Colon (tissue), 2 donors: ENCODE measurements around the gene METAP1D.
A peak's percentile ranks its signal among the peaks of the same experiment; 100 is the strongest.
"Not testable (repeated sequence)": the region's sequence is repeated elsewhere in the genome, so short reads cannot be mapped to it uniquely, and the experiment has no call there.

ENCODE experiments used
- FAIRE-seq: peaks from 2 replicates; lab custom pipeline; 2012; peaks lifted over from hg19 to GRCh38; lab: Jason Lieb, UNC
- donor health status: control.
- donor health status: control.

Gene METAP1D

DNA sequence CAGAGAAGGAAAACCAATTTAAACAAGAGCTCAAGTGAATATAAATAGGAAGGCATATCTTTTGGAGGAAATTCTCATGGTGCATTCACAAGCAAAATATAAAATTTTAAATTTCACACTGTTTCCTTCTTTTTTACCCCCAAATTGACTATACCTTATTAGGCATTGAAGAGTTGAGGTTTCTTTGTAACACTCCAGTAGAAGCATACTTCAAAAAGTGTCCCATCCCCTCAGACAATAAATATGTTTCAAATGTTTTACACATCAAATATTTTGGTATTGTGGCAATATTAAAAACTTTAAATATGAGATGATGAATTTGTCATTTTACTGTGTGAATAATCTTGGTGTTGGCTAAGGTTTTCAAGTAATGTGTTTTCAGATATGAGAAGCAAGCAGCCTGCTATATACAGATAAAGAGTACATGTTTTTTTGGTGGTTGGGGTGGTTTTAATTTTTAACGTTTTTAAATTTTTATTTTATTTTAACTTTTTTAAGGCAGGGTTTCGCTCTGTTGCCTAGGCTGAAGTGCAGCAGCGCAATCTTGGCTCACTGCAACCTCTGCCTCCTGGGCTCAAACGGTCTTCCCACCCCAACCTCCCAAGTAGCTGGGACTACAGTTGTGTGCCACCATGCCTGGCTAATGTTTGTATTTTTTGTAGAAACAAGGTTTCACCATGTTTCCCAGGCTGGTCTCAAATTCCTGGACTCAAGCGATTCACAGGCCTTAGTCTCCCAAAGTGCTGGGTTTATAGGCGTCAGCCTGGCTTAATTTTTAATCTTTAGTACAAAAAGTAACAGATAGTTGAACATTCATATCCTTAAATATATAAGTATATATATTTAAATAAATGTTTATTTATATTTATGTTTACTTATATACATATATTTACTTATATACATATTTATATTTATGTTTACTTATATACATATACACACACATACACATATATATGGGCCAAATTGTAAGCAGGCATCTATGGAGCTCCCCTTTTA is 49.1 kb downstream of the METAP1D start:
- FAIRE-seq: peak; percentile 21

DNA sequence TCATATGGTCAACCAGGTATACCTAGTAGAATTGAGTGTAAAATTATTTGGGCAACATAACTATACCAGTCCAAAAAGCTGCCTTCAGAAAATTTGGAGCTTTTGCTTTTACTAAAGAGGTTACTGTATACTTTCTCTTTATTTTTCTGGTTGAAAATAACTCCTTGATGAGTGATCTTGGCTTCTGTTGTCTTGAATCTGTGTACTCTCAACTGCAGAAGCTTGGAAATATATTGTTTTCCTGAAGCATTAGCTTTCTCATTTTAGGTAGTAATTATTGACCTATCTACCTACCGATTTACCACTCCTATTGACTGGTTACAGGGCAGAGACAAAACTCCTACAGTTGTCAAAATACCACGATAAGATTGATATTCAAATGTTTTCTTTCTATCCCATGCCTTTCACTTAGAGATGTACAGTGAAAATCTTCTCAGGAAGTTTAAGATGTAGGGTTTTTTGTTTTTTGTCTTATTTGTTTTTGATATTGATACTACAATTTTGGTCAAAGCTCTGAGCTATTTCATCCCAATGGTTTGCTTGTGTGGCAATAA is 49.9 kb downstream of the METAP1D start:
- FAIRE-seq: no peak

DNA sequence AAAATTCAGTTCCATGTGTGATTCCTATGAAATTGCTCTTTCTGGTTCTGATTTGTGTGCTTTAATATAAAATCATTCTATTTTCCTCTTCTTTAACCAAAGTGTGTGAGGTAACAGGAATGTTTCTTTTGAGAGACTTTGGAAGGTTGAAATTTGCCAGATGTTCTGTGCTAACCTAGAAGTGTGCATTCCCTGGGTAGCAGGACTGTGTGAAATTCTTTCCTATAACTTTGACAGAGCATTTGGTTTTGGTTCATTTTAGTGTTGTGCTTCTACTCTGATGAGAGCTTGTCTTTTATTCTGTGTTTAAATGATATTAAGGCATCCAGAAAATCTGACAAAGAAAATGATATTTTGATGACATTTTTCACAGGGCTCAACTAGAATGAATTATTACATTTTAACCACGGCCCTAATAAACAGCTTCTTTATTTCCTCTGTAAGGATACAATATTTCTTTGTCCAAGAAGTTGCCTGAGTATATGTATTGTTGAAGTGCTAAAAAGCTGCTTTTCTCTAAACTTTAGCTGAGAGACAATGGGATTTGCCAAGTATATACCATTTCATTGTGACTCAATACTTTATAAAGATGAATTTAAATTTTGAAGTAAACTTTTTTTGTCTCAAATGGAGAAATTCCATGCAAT is 50.8 kb downstream of the METAP1D start:
- no peak for FAIRE-seq

DNA sequence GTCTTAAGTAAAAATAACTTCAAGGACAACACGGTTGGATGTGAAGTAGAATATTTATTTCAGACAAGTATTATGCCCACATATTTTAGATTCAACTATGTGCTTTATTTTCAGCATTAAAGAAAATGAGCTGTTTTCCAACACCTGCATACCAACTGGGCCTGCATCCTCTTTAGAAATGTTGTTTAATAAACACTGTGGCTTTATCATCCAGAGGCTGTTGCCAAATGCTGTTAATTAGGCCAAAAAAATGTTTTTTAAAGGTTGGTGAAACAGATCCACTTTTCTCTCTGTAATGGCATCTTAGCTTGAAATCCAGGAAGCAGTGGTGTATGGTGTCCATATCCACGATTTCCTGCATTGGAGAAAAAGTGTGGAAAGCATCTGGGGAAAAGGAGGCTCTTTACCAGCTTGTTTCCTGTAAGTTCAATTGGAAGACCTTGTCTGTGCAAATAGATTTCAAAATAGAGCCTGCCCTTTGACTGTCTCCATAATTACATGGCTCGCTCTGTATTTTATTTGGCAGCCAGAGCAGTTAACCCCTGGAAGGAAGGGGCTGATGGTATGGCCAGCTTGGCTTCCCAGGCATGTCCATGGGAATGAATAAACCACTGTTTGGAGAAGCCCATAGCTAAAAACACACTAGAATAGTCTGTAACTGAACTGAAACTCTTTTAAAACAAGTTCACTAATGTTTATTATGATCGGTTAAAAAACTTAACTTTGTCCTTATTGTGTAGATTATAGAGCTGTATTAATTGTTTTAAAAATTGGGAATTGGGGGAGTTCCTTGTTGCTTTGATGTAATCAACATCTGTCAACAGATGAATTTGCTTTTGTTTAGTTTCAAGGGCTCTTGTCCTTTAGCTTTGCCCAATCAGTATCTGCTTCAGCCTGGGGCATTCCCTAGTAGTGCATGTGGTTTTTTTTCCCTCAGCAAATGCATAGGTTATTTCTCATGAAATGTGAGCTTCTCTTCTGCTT is 52.5 kb downstream of the METAP1D start:
- no peak for FAIRE-seq

DNA sequence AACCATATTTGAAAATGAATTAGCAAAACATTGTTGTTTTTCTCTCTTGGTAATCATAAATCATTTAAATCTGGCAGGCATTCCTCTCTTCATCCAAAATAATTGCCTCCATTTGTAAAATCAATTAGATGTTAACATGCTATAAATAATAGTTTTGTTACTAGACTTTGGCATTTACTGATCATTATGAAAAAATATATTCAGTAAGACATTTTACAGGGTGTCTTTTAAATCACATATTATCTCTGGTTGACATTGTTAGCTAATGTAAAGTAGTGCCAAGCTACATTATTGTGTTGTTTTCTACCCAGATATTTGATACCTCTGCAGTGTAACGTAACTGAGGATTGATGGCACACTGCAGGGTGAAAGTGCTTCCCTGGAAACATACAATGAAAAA is 53.7 kb downstream of the METAP1D start:
- FAIRE-seq: no peak

DNA sequence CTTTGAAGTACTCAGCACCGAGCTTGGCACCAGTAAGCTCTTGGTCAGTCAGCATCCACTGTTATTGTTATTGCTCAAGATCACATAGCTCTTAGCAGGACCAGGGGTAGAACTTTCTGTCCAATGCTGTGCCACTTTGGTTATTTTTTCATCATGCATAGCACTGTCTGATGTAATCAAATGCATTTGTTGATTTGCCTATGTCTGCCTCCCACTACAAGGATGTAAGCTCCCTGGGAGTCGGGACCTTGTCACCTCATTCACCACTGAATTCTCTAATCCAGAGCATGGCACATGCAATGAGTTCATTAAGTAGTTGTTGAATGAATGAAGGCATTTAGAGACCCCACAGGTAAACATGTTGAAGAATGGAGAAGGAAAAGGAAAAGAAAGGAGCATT is 56.5 kb downstream of the METAP1D start:
- FAIRE-seq: no peak

DNA sequence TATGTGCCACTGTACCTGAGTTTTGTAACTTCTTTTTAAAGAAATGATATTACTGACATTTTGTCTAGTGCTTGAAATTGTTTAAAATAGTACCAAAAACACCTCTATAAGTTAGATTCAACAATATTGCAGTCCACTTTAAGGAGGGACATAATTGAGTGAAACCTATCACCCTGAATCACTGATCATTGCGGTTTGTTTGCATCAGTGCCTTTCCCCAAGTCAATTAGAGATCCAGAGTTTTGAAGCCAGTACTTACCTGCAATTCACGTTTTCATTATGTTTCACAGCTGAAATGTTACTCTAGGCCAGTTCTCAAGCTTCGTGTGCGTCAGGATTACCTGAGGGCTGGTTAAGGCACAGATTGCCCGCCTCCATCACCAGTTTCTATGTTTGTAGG is 58.9 kb downstream of the METAP1D start:
- no peak for FAIRE-seq

DNA sequence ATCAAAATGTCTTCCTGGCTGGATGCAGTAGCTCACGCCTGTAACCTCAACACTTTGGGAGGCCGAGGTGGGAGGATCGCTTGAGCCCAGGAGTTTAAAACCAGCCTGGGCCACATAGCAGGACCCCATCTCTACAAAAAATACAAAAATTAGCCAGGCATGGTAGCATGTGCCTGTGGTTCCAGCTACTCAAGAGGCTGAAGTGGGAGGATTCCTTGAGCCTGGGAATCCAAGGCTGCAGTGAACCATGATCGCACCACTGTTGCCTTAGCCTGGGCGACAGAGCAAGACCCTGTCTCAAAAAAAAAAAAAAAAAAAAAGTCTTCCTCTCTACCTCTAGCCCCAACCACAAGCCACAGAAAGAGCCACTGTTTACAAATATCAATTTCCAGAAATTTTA is 60.4 kb downstream of the METAP1D start:
- not testable (repeated sequence) for FAIRE-seq

DNA sequence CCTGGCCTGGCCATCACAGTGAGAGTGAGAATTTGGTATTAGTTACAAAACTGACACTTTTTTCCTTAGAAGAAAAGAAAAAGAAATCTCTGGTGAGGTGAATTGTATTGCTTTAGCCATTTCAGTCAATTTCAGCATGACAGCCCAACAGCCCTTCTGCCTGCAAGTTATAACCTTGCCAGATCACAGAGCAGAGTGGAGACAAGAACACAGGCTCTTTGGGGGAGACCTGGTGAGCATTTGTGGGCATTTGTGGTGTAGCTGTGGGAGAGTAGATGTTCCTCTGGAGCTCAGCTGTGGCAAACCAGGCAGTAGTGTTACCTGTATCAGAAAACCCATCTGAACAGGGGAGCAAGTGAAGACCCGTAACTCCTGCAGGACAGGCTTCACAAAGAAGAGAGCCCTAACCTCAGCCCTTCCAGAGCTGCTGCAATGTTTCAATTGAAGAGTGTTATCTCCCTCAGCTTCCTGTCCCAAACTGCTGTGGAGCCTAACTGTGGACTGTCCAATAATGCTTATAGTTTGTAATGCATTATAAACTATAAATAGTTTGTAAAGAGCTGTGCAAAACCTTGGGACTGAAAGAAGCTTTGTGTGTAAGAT is 62.8 kb downstream of the METAP1D start:
- no peak for FAIRE-seq

DNA sequence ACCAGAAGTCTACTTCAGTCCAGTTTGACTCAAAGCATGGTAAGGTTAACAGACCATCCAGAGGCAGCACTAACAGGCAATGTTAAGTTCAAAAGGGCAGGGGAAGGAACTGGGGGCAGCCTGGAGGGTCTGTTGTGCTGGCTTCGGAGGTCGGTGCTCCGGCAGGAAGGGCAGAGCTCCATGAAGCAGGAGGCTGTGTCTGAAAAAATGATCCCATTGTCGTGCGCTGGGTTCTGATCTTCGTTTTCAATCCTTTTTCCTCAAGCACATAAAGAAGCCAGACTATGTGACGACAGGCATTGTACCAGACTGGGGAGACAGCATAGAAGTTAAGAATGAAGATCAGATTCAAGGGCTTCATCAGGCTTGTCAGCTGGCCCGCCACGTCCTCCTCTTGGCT is 63.7 kb downstream of the METAP1D start:
- no peak for FAIRE-seq

DNA sequence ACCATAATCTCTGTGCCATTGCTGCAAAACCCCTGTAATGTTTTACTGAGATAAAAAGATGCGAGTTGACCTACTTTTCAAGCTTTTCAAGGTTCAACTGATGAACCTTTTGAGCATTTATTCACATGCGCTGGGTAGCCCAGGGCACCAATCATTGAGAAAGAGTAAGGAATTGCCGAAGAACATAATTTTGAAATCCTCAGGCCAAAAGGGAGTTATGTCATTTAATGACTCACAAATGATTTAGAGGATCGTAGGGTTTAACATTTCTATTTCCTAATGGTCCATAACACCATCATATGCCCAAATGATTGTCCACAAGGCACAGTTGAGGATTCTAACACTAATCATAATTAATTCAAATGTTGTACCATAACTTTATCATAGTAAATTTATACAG is 65.4 kb downstream of the METAP1D start:
- FAIRE-seq: no peak

DNA sequence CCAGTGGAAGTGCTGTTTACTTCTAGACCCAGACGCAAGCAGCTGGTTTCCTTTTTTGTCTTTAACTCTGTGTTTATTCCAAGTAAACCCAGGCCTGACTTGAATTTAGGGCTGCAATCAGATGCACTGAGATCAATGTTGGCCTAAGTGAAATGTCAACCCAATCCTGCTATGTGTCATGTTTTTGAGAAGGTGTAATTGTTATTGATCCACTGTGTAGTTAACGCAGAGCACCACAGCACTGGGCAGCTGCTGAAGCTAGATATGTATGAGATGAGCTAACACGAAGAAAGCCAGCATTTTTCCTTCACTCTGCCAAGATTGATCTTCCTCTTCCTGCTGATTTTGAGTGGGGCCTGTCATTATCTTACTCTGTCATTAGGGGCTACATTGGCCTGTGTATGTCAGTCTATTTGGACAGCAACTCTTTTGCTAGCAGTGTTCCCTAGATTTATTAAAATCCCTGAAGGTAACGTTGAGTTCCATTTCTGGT is 66.7 kb downstream of the METAP1D start:
- no peak for FAIRE-seq

DNA sequence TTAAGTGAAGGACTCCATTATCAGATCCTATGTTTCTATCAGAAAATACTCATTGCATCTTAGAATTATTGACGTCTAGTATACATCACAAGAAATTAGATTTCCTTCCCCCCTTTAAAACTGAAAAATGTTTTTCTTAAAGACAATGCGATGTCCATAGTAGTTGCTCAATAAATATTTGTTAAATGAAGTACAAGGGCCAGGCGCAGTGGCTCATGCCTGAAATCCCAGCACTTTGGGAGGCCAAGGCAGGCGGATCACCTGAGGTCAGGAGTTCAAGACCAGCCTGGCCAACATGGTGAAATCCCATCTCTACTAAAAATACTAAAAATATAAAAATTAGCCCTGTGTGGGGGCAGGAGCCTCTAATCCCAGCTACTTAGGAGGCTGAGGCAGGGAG is 68.2 kb downstream of the METAP1D start:
- FAIRE-seq: not testable (repeated sequence)

DNA sequence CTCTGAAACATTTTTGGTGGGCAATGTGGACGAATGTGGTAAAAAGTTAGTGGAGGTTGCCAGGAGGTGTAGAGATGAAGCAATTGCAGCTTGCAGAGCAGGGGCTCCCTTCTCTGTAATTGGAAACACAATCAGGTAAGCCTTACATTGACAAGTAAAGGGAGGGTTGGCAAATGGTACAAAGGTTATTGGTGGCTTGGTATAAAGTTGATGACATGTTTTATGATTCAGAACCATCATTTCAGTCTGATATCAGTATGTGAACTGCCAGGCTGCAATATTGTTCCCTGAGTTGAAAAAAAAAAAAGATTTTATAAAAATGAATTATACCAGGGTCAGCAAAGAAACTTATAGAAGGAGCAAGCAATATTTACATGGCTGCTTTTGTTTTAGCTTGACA is 71.2 kb downstream of the METAP1D start:
- no peak for FAIRE-seq

DNA sequence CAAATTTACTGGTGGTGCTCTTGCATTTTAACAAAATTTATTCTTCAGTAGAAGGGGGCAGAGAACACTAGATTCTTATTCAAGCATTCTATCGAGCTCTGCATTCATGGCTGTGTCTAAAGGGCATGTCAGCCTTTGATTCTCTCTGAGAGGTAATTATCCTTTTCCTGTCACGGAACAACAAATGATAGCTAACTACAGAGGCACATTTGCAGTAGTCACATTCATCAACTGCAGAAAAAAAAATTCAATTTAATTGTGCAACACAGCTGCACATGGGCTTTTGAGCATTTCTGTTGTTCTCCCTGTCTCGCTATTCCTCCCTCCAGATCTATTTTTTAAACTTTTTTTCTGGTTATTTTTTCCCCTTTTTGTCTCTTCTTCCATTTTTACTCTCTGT is 72.5 kb downstream of the METAP1D start:
- no peak for FAIRE-seq

DNA sequence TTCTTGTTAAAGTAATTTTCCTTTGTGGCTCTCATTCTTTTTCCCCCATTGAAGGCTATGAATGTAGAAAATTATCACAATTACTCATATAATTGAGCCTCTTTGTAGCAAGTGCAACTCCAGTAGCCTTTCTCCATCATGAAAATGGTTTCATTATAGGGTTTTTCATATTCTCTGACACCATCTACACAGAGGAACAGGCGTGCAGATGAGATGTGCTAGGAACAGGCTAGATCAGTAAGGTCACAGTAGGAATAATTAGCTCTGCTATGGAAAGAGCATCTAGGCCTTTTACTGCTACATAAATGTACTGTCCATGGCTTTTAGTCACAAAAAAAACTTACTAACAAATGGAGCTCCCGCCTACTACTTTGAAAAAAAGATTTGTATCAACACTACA is 73.0 kb downstream of the METAP1D start:
- no peak for FAIRE-seq

DNA sequence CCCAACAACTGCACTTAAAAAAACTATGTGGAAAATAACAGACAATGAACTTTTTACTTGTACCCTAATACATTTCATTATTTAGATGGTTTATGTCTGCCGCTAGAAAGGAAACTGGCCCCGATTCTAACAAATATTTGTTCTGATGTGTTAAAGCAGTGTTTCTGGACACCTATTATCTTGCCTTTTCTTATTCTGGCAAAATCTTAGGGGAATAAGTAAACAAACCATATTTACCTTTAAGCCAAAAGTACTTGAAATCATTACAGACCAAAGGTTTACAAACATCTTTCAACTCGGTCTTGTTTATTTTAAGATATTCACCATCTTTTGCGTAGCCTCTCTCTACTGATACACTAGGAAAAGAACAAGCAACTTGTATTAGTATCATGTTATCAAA is 73.8 kb downstream of the METAP1D start:
- no peak for FAIRE-seq

DNA sequence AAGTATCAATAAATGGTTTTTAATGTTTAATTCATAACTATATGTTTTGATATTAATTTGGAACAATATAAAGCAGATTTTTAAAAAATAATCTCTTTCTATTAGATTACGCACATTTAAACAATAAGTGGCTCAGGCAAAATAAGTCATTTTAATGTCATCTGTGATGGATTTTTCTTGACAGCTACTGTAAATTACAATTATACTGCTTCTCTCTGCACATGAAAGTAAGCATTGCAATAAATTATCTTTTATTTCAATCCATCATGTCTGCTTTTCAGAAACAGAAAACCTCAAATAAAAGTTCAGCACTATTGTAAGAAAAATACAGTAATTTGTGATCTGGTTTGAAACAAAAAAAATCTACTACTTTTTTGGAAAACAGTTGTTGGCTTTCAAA is 74.5 kb downstream of the METAP1D start:
- no peak for FAIRE-seq

DNA sequence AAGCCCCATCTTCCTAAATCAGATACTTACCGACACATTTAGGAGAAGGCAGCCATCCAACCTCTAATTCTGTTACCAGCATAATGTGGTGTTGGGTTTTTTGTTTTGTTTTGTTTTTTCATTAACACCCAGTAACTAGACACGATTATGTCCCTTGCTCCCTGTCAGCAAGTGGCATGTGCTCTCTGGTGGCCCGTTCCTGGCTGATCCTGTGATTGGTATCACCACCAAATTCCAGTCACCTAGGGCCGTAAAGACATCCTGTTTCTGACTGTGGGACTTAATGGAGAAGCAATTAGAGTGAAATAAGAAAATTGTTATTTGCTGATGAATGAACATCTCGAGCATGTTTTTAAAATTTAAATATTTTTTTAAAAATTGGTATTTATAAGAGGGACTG is 79.7 kb downstream of the METAP1D start:
- FAIRE-seq: no peak

DNA sequence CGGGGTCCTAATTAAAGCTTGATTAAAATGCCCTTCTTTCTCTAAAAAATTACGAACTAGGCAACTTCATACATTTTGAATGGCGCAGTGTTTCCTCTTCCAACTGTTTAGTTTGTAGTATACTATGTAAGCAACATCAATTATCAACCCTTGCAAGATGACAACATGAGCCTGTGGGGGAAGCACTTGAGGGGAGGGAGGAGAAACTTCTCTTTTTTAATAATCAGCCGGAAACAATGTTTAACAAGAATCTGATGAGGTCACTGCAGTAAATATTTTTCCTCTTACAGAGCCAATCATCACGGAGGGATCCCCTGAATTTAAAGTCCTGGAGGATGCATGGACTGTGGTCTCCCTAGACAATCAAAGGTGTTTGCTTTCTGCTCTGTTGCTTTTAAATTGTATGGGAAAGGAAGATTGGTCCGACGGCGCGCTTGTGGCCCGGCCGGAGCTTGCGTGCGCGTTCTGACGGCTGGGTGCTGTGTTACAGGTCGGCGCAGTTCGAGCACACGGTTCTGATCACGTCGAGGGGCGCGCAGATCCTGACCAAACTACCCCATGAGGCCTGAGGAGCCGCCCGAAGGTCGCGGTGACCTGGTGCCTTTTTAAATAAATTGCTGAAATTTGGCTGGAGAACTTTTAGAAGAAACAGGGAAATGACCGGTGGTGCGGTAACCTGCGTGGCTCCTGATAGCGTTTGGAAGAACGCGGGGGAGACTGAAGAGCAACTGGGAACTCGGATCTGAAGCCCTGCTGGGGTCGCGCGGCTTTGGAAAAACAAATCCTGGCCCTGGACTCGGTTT is 80.3 kb downstream of the METAP1D start:
- FAIRE-seq: no peak
